ENCODE results near the gene POU3F1.

The POU3F1 gene

GRCh38 chr1:38026592-38027200, 19.9 kb downstream of the POU3F1 start:
- TF ChIP-seq CTCF (IDR thresholded peaks at IDR 0.05; ENCODE audit: extremely low read depth, insufficient read depth, missing control alignments): peak; percentile 82
- in situ Hi-C loops (cut with MboI; ENCODE audit: low pct_unique_long_range_greater_than_20kb, low sequenced_read_pairs, unreplicated experiment): loop anchor here (25.0 kb wide), 1 partner anchor 811 kb away; no protein-coding TSS in a partner anchor
- DNase-seq (ENCODE audit: low spot score): peak; percentile 58

- DNase-seq (ENCODE audit: low spot score): no peak
- in situ Hi-C loops (cut with MboI; ENCODE audit: low pct_unique_long_range_greater_than_20kb, low sequenced_read_pairs, unreplicated experiment): loop anchor here (25.0 kb wide), 1 partner anchor 812 kb away; no protein-coding TSS in a partner anchor
- no peak for TF ChIP-seq CTCF (IDR thresholded peaks at IDR 0.05; ENCODE audit: extremely low read depth, insufficient read depth, missing control alignments)
Observed at GRCh38 chr1:38025664-38026063, 20.9 kb downstream of the POU3F1 start.

- no peak for DNase-seq (ENCODE audit: low spot score)
- in situ Hi-C loops (cut with MboI; ENCODE audit: low pct_unique_long_range_greater_than_20kb, low sequenced_read_pairs, unreplicated experiment): loop anchor here (25.0 kb wide), 1 partner anchor 812 kb away; no protein-coding TSS in a partner anchor
- TF ChIP-seq CTCF (IDR thresholded peaks at IDR 0.05; ENCODE audit: extremely low read depth, insufficient read depth, missing control alignments): no peak
Observed at GRCh38 chr1:38025233-38025632, 21.4 kb downstream of the POU3F1 start.

- no peak for DNase-seq (ENCODE audit: low spot score)
- in situ Hi-C loops (cut with MboI; ENCODE audit: low pct_unique_long_range_greater_than_20kb, low sequenced_read_pairs, unreplicated experiment): no loop called here
- TF ChIP-seq CTCF (IDR thresholded peaks at IDR 0.05; ENCODE audit: extremely low read depth, insufficient read depth, missing control alignments): no peak
Observed at GRCh38 chr1:38022810-38023209, 23.8 kb downstream of the POU3F1 start.

GRCh38 chr1:38021969-38022368, 24.6 kb downstream of the POU3F1 start:
- TF ChIP-seq CTCF (IDR thresholded peaks at IDR 0.05; ENCODE audit: extremely low read depth, insufficient read depth, missing control alignments): no peak
- no peak for DNase-seq (ENCODE audit: low spot score)
- in situ Hi-C loops (cut with MboI; ENCODE audit: low pct_unique_long_range_greater_than_20kb, low sequenced_read_pairs, unreplicated experiment): no loop called here

GRCh38 chr1:38020396-38020795, 26.2 kb downstream of the POU3F1 start:
- TF ChIP-seq CTCF (IDR thresholded peaks at IDR 0.05; ENCODE audit: extremely low read depth, insufficient read depth, missing control alignments): no peak
- in situ Hi-C loops (cut with MboI; ENCODE audit: low pct_unique_long_range_greater_than_20kb, low sequenced_read_pairs, unreplicated experiment): no loop called here
- no peak for DNase-seq (ENCODE audit: low spot score)
